DMS153 treated with DMSO at 0.1 percent for 48 hours (cell line): Measurements from ENCODE around the gene CYB5RL.
"Not testable (repeated sequence)": the region's sequence is repeated elsewhere in the genome, so short reads cannot be mapped to it uniquely, and the experiment has no call there.

ENCODE experiments used
- DNase-seq: peaks from one replicate; lab custom pipeline; 2025; ENCODE audit not compliant: unreplicated experiment; lab: John Stamatoyannopoulos, UW

The CYB5RL gene, protein sequence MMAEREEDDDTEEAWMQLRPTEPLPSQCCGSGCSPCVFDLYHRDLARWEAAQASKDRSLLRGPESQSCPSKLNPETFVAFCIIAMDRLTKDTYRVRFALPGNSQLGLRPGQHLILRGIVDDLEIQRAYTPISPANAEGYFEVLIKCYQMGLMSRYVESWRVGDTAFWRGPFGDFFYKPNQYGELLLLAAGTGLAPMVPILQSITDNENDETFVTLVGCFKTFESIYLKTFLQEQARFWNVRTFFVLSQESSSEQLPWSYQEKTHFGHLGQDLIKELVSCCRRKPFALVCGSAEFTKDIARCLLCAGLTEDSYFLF

DNA sequence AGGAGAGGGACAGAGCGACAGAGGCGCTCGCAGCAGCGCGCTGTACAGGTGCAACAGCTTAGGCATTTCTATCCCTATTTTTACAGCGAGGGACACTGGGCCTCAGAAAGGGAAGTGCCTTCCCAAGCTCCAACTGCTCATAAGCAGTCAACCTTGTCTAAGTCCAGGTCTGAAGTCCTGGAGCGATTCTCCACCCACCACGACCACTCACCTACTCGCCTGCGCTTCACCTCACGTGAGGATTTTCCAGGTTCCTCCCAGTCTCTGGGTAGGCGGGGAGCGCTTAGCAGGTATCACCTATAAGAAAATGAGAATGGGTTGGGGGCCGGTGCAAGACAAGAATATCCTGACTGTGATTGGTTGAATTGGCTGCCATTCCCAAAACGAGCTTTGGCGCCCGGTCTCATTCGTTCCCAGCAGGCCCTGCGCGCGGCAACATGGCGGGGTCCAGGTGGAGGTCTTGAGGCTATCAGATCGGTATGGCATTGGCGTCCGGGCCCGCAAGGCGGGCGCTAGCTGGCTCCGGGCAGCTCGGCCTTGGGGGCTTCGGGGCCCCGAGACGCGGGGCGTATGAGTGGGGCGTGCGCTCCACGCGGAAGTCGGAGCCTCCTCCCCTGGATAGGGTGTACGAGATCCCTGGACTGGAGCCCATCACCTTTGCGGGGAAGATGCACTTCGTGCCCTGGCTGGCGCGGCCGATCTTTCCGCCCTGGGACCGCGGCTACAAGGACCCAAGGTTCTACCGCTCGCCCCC is at the start of gene CYB5RL, which contains the start of gene MRPL37:
Gene CYB5RL (minus strand): TSS at position 266 of the 754 bp plus-strand sequence. CDS start 4,414 bp downstream, outside the sequence.
Gene MRPL37 (plus strand): TSS at position 403 of the 754 bp plus-strand sequence. CDS start 77 bp downstream, at position 480.
- DNase-seq, result peak; percentile 96

DNA sequence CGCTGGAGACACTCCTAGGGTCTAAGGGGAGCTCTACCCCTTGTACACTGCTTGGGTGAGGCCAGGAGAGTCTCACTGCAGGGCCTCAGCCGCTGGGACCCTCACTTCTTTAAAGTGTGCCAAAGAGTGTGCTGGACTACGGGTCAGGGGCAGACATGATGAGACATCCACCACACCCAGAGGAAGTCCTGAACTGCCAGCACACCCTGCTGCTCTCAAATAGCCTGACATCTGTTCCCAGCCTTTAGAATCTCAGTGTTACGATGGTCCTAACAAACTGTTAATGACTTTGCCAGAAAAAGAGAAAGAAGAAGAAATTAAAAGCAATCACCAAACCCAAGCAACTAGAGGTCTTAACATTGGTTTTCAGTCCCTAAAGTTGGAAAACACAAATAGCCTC is 49.1 kb upstream of the CYB5RL start:
- DNase-seq, result no peak

GRCh38 chr1:54247863-54248515 is 48.2 kb upstream of the CYB5RL start:
- DNase-seq, result no peak

- DNase-seq, result no peak
Measured at GRCh38 chr1:54246116-54246721, 46.4 kb upstream of the CYB5RL start.

GRCh38 chr1:54245501-54245900 is 45.7 kb upstream of the CYB5RL start:
- DNase-seq, result no peak

GRCh38 chr1:54244655-54245054 is 44.8 kb upstream of the CYB5RL start:
- no peak for DNase-seq

DNA sequence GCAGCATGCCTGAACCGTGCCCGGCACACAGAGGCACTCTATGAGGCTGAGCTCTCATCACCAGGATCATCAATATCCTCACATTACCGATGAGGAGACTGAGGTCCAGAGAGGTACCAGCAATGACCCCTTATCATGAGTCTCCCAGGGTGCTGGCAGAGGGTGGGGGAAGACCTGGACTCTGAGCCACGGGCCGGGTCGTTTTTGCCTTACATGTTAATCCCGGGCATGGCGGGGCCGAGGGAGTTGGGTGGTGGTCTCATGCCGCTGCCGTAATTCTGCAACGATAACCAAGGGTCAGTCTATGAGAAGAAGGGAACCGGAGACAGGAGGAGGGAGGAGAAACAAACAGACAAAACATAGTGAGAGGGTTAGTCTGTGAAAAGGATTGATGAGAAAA is 43.2 kb upstream of the CYB5RL start:
- no peak for DNase-seq

- no peak for DNase-seq
Measured at GRCh38 chr1:54241364-54241763, 41.5 kb upstream of the CYB5RL start.

- DNase-seq, result no peak
Measured at GRCh38 chr1:54240741-54241335, 41.0 kb upstream of the CYB5RL start.

DNA sequence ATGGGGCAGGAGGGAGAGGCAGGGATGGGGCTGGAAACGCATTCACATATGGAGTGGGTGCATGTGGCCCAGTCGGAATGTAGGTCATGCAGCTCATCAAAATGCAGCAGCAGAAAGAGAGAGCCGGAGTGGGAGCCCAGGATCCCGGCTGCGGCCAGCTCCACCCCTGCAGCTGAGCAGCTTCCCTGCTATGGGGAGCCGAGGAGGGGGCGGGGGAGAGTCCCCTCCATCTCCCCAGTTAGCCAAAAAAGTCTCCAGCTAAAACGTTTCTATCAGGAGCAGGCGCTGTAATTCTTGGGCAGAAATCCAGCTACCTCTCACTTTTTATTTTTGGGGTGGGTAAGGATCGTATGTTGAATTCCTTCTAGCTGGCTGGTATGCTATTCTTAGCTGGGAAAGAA is 39.8 kb upstream of the CYB5RL start:
- DNase-seq, result no peak

- no peak for DNase-seq
Measured at GRCh38 chr1:54239035-54239383, 39.2 kb upstream of the CYB5RL start.

GRCh38 chr1:54238353-54239034 is 38.7 kb upstream of the CYB5RL start:
- DNase-seq, result no peak

GRCh38 chr1:54237586-54237985 is 37.8 kb upstream of the CYB5RL start:
- DNase-seq, result no peak

GRCh38 chr1:54234284-54234683 is 34.5 kb upstream of the CYB5RL start:
- no peak for DNase-seq

- DNase-seq, result not testable (repeated sequence)
Measured at GRCh38 chr1:54233196-54233595, 33.4 kb upstream of the CYB5RL start.

- no peak for DNase-seq
Measured at GRCh38 chr1:54230507-54231339, 30.9 kb upstream of the CYB5RL start.

GRCh38 chr1:54229281-54229891 is 29.6 kb upstream of the CYB5RL start:
- DNase-seq, result no peak

GRCh38 chr1:54228638-54229079 is 28.8 kb upstream of the CYB5RL start:
- DNase-seq, result no peak

GRCh38 chr1:54227891-54228310 is 28.1 kb upstream of the CYB5RL start:
- no peak for DNase-seq
